SU-DHL-6 (cell line): ENCODE data around the gene GRAMD1B.

Source experiments
- EZH2phosphoT487 ChIP-seq: fragments of 200-600 bp; sonication (generic), shearing (Covaris generic); conservative IDR thresholded peaks from 2 replicates; pipeline ENCODE4 v1.6.1; 2018; ENCODE audit warnings: mild to moderate bottlenecking, antibody characterized with exemption, low read length, moderate library complexity, mixed read lengths
- TF ChIP-seq, protein P1 (sequence below): fragments of 200-600 bp; sonication (generic); IDR thresholded peaks from one replicate; pipeline ENCODE4 v1.5.1; 2017; ENCODE audit warnings: antibody characterized with exemption, mild to moderate bottlenecking, low read length, moderate library complexity; ENCODE audit not compliant: insufficient read depth, poor library complexity, severe bottlenecking

DNA sequence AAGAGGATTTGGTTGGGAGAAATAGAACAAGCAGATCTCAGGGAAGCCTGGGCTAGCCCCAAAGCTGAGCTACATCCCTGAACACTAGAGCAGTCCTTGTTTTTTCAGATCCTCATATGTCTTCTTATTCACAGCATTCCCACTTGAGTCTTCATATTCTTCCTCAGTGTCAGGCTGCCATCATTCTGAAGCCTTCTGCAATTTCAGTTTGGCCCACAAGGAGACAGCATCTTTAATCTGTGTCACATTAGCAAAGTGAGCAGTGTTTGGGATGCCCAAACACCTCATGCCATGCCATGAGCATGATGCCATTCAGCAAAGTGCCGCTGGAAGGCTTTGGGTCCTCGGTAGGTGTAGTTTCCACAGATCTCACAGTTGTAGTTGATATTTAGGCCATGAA is 167.8 kb downstream of the GRAMD1B start:
- TF ChIP-seq, protein P1, sequence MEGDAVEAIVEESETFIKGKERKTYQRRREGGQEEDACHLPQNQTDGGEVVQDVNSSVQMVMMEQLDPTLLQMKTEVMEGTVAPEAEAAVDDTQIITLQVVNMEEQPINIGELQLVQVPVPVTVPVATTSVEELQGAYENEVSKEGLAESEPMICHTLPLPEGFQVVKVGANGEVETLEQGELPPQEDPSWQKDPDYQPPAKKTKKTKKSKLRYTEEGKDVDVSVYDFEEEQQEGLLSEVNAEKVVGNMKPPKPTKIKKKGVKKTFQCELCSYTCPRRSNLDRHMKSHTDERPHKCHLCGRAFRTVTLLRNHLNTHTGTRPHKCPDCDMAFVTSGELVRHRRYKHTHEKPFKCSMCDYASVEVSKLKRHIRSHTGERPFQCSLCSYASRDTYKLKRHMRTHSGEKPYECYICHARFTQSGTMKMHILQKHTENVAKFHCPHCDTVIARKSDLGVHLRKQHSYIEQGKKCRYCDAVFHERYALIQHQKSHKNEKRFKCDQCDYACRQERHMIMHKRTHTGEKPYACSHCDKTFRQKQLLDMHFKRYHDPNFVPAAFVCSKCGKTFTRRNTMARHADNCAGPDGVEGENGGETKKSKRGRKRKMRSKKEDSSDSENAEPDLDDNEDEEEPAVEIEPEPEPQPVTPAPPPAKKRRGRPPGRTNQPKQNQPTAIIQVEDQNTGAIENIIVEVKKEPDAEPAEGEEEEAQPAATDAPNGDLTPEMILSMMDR = no peak
- no peak for TF ChIP-seq EZH2phosphoT487
